ENCODE data around the gene MRPL18. TPM values are rescaled to one million over a fixed set of nuclear protein-coding genes. Genes with fewer than 3 reads are reported as not detected.

The MRPL18 gene
- total and polyA plus RNA-seq, 4 donors, result 42.9 to 120 (median 61.3) TPM

DNA sequence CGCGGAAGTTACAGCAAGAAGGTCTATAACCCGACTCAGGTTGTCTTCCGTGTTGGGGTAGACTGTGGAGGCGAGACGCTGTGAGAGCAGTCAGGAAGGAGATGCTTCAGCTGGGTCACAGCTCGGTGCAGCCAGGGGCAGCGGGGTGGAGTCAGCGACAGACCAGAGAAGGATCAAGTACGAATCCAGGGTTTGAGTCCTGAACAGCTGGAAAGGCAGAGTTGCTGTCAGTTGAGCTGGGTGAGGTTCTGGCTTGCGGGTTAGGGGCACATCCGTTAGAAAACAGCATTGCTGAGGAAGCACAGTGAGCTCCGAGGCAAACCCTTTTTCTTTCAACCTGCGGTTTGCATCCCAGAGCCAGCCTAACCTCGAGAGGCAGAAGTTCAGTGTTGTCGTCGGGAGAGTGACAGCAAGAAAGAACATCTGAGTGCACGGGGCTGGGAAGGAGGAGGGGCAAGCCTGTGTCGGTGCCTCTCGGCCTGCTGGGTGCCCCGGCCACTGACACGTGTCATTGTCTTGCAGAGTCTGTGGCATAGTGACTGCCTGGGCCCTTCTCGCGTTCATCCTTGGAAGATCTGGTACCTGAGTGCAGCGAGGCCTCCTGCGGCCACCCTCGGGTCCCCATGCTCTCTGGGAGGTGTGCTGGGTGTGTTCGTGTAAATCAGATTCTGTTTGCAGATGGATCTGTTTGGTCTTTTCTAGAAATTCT lies 29.8 kb downstream of the MRPL18 start:
- Histone ChIP-seq H3K9ac (ENCODE audit: insufficient read depth in 1 of 2, low read length in 2 of 2) (no peak overlapping the region), H3K27me3 (ENCODE audit: control insufficient read depth in 3 of 3, insufficient read depth in 3 of 3, low read length in 2 of 3) (no peaks in the 10 kb centered on the region), H3K27ac (ENCODE audit: low read depth in 1 of 2, low read length in 1 of 2) (no peak overlapping the region), H3K36me3 (ENCODE audit: control insufficient read depth in 4 of 4, insufficient read depth in 4 of 4, low read length in 4 of 4) (no peaks in the 10 kb centered on the region), H3K9me3 (ENCODE audit: control insufficient read depth in 4 of 4, insufficient read depth in 3 of 4, low read length in 3 of 4) (no peaks in the 10 kb centered on the region), H3K4me3 (no peak overlapping the region), H3K4me1 (ENCODE audit: control insufficient read depth in 5 of 5, insufficient read depth in 5 of 5, low read length in 5 of 5) (peaks cover 0 to 7% (median 0%) of the 10 kb centered on the region in 5 donors)
- TF ChIP-seq, protein P1, sequence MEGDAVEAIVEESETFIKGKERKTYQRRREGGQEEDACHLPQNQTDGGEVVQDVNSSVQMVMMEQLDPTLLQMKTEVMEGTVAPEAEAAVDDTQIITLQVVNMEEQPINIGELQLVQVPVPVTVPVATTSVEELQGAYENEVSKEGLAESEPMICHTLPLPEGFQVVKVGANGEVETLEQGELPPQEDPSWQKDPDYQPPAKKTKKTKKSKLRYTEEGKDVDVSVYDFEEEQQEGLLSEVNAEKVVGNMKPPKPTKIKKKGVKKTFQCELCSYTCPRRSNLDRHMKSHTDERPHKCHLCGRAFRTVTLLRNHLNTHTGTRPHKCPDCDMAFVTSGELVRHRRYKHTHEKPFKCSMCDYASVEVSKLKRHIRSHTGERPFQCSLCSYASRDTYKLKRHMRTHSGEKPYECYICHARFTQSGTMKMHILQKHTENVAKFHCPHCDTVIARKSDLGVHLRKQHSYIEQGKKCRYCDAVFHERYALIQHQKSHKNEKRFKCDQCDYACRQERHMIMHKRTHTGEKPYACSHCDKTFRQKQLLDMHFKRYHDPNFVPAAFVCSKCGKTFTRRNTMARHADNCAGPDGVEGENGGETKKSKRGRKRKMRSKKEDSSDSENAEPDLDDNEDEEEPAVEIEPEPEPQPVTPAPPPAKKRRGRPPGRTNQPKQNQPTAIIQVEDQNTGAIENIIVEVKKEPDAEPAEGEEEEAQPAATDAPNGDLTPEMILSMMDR (IDR thresholded peaks at IDR 0.05; ENCODE audit: control extremely low read depth, extremely low read depth), result no peak
- ATAC-seq (ENCODE audit: insufficient read depth, low FRiP score), result no peak
- no peak for DNase-seq
- 40 to 50% methylated on average over 28 of the region's 28 CpGs for WGBS, 2 donors

DNA sequence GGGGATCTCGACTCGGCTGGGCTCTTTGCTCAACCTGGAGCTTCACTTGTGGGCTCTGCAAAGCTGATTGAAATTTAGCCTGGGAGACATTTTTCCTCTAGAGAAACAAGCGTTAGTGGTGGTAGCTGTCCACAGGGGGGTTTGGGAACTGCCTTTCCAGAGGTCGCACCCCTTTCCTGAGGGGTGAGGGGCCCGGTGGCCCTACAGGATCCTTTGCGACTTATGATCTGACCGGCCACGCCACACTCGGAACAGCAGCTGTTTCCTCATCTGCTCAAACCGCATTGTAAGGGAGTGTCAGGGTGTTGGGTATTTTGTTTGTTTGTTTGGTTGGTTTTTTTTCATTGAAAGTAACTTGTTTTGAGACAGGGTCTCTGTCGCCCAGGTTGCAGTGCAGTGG lies 30.9 kb downstream of the MRPL18 start:
- H3K4me1 ChIP-seq (ENCODE audit: control insufficient read depth in 5 of 5, insufficient read depth in 5 of 5, low read length in 5 of 5), result peaks cover 0 to 7% (median 0%) of the 10 kb centered on the region in 5 donors
- H3K27ac ChIP-seq (ENCODE audit: low read depth in 1 of 2, low read length in 1 of 2), result no peak overlapping the region
- DNase-seq (no peak), ATAC-seq (ENCODE audit: insufficient read depth, low FRiP score) (no peak)
- TF ChIP-seq, protein P1 (IDR thresholded peaks at IDR 0.05; ENCODE audit: control extremely low read depth, extremely low read depth), result no peak
- no peak overlapping the region for H3K4me3 ChIP-seq
- H3K9ac ChIP-seq (ENCODE audit: insufficient read depth in 1 of 2, low read length in 2 of 2), result no peak overlapping the region
- no peaks in the 10 kb centered on the region for H3K27me3 ChIP-seq (ENCODE audit: control insufficient read depth in 3 of 3, insufficient read depth in 3 of 3, low read length in 2 of 3)
- H3K36me3 ChIP-seq (ENCODE audit: control insufficient read depth in 4 of 4, insufficient read depth in 4 of 4, low read length in 4 of 4), result no peaks in the 10 kb centered on the region
- no peaks in the 10 kb centered on the region for H3K9me3 ChIP-seq (ENCODE audit: control insufficient read depth in 4 of 4, insufficient read depth in 3 of 4, low read length in 3 of 4)
- WGBS, 2 donors, result 30 to 68% methylated on average over 11 of the region's 11 CpGs

DNA sequence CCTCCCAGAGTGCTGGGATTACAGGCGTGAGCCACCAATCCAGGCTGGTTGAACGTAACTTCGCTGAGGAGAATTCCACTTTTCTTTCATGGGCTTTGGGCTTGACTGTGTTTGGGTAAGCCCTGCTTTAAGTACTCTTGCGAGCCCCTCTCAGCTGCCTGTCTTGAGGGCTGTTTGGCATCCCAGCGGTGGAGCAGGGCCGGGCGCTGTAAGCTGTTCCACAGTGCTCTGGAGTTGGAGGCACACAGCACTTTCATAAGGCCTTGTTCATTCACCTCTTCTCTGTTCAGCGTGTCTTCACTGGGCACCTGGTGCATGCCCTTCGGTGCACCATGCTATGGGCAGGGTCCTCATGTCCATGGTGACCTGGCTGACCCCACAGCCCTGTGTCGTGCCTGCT lies 31.5 kb downstream of the MRPL18 start:
- Histone ChIP-seq H3K27me3 (ENCODE audit: control insufficient read depth in 3 of 3, insufficient read depth in 3 of 3, low read length in 2 of 3) (no peaks in the 10 kb centered on the region), H3K9me3 (ENCODE audit: control insufficient read depth in 4 of 4, insufficient read depth in 3 of 4, low read length in 3 of 4) (no peaks in the 10 kb centered on the region), H3K27ac (ENCODE audit: low read depth in 1 of 2, low read length in 1 of 2) (no peak overlapping the region), H3K9ac (ENCODE audit: insufficient read depth in 1 of 2, low read length in 2 of 2) (no peak overlapping the region), H3K4me3 (no peak overlapping the region), H3K4me1 (ENCODE audit: control insufficient read depth in 5 of 5, insufficient read depth in 5 of 5, low read length in 5 of 5) (peaks cover 0 to 7% (median 0%) of the 10 kb centered on the region in 5 donors), H3K36me3 (ENCODE audit: control insufficient read depth in 4 of 4, insufficient read depth in 4 of 4, low read length in 4 of 4) (no peaks in the 10 kb centered on the region)
- 77 to 95% methylated on average over 10 of the region's 10 CpGs for WGBS, 2 donors
- no peak for ATAC-seq (ENCODE audit: insufficient read depth, low FRiP score)
- peak in 2 of 3 donors; percentile 35 to 48 for DNase-seq
- TF ChIP-seq, protein P1 (IDR thresholded peaks at IDR 0.05; ENCODE audit: control extremely low read depth, extremely low read depth), result no peak

Data from lung (tissue), 12 donors.